HCT116 (cell line): ENCODE results near the gene CTBP1. TPM values are rescaled to one million over a fixed set of nuclear protein-coding genes. Genes with fewer than 3 reads are reported as not detected.

ENCODE experiments used
- ATAC-seq: fragments of 200-7000 bp; cut with Tn5 transposase; 2 replicates; pipeline ENCODE4 v1.9.1; 2020; ENCODE audit warnings: mild to moderate bottlenecking, moderate library complexity
- BruUV-seq: library from RNA; stranded (reverse); fragments of 400-500 nt; replicated peaks from 2 replicates; lab custom pipeline; 2021; lab: Mats Ljungman, UMichigan
- CTCF ChIA-PET: fragments of 300-600 bp; sonication (Branson Sonifier 250); formaldehyde crosslinking; loops from one replicate; lab custom pipeline; 2021; ENCODE audit warnings: antibody characterized with exemption; lab: Charles Lee
- POLR2A ChIA-PET: fragments of 300-600, 350-600 bp; sonication (Branson Sonifier 250); formaldehyde crosslinking; loops from one replicate; lab custom pipeline; 2021; ENCODE audit warnings: antibody characterized with exemption; lab: Charles Lee
- RAD21 ChIA-PET, 2 experiments: fragments of 300-600 bp; sonication (Branson Sonifier 250); formaldehyde crosslinking; loops; one replicate each; lab custom pipeline; 2023; ENCODE audit warnings: low total read pairs in 2 of 2; ENCODE audit not compliant: uncharacterized antibody in 2 of 2, unreplicated experiment in 2 of 2, low non-redundant PET in 1 of 2; lab: Charles Lee
- DNase-seq: peaks from one replicate; pipeline ENCODE4 v3.0.0-alpha.2; 2010; ENCODE audit warnings: low read depth, low spot score
- H2AFZ ChIP-seq: fragments of 200-600 bp; shearing (Covaris generic), sonication (generic); 2 replicates; pipeline ENCODE4 v1.6.1; 2017; ENCODE audit warnings: low read depth, mixed run types, mixed read lengths, antibody characterized with exemption, low read length; ENCODE audit not compliant: poor library complexity, severe bottlenecking
- H3K27ac ChIP-seq: 2 replicates; pipeline ENCODE4 v1.5.1; 2012; ENCODE audit warnings: low read depth, low read length
- H3K27me3 ChIP-seq: fragments of 200-600 bp; sonication (generic); 2 replicates; pipeline ENCODE4 v1.6.1; 2016; ENCODE audit warnings: mixed run types, low read length, mixed read lengths; ENCODE audit not compliant: insufficient read depth
- H3K36me3 ChIP-seq, 2 experiments: fragments of 200-500 bp in 1 of 2; fragments of 200-600 bp in 1 of 2; sonication (Bioruptor generic) in 1 of 2; sonication (generic) in 1 of 2; 2 replicates each; pipeline versions ENCODE4 v1.5.1 to v1.6.1; 2014 to 2016; ENCODE audit warnings: low read length in 2 of 2, inconsistent platforms in 1 of 2, mixed read lengths in 1 of 2, mixed run types in 1 of 2; ENCODE audit not compliant: insufficient read depth in 2 of 2, control insufficient read depth in 1 of 2
- H3K4me1 ChIP-seq, 2 experiments: fragments of 200-600 bp in 1 of 2; sonication (generic) in 1 of 2; 2 replicates each; pipeline versions ENCODE4 v1.5.1 to v1.6.1; 2012 to 2017; ENCODE audit warnings: low read length in 2 of 2, inconsistent platforms in 1 of 2, mild to moderate bottlenecking in 1 of 2, mixed read lengths in 1 of 2, mixed run types in 1 of 2, moderate library complexity in 1 of 2; ENCODE audit not compliant: insufficient read depth in 2 of 2, control insufficient read depth in 1 of 2
- H3K4me2 ChIP-seq: fragments of 200-600 bp; sonication (generic); 2 replicates; pipeline ENCODE4 v1.6.1; 2017; ENCODE audit warnings: mixed run types, low read length, mixed read lengths
- H3K4me3 ChIP-seq, 2 experiments: fragments of 200-600 bp in 1 of 2; sonication (generic) in 1 of 2; replicated peaks in 1 of 2; 2 replicates each; pipeline ENCODE4 v1.5.1; 2011 to 2016; ENCODE audit warnings: low read length in 2 of 2, control low read depth in 1 of 2, low read depth in 1 of 2, mild to moderate bottlenecking in 1 of 2, mixed read lengths in 1 of 2, mixed run types in 1 of 2
- H3K79me2 ChIP-seq: fragments of 200-600 bp; sonication (generic); 2 replicates; pipeline ENCODE4 v1.6.1; 2017; ENCODE audit warnings: mild to moderate bottlenecking, mixed run types, low read length, moderate library complexity, mixed read lengths; ENCODE audit not compliant: insufficient read depth
- H3K9ac ChIP-seq: fragments of 200-600 bp; sonication (generic); 2 replicates; pipeline ENCODE4 v1.6.1; 2016; ENCODE audit warnings: low read length, mixed read lengths
- H3K9me2 ChIP-seq: fragments of 200-600 bp; sonication (generic), shearing (Covaris generic); 2 replicates; pipeline ENCODE4 v1.6.1; 2017; ENCODE audit warnings: mixed run types, mild to moderate bottlenecking, moderate library complexity; ENCODE audit not compliant: insufficient read depth
- H3K9me3 ChIP-seq, 2 experiments: fragments of 200-500 bp in 1 of 2; fragments of 200-600 bp in 1 of 2; sonication (Bioruptor generic) in 1 of 2; sonication (generic) in 1 of 2; 2 replicates each; pipeline ENCODE4 v1.6.1; 2014 to 2017; ENCODE audit warnings: low read length in 2 of 2, mixed read lengths in 2 of 2, inconsistent platforms in 1 of 2, low read depth in 1 of 2, mild to moderate bottlenecking in 1 of 2, mixed run types in 1 of 2, moderate library complexity in 1 of 2; ENCODE audit not compliant: control insufficient read depth in 1 of 2, insufficient read depth in 1 of 2
- H4K20me1 ChIP-seq: fragments of 200-600 bp; sonication (generic), shearing (Covaris generic); 2 replicates; pipeline ENCODE4 v1.6.1; 2017; ENCODE audit warnings: mixed run types, mild to moderate bottlenecking, moderate library complexity; ENCODE audit not compliant: insufficient read depth
- CBX3 ChIP-seq: IDR thresholded peaks from 2 replicates; pipeline ENCODE4 v1.6.1; 2012; ENCODE audit warnings: low read depth
- CEBPB ChIP-seq: IDR thresholded peaks from 2 replicates; pipeline ENCODE4 v1.6.1; 2012; ENCODE audit warnings: low read depth
- CTCF ChIP-seq, 3 experiments: fragments of 200-600 bp in 1 of 3; sonication (generic) in 1 of 3; IDR thresholded peaks in 2 of 3; conservative IDR thresholded peaks in 1 of 3; 2 replicates each; pipeline ENCODE4 v1.5.1; 2012 to 2017; ENCODE audit warnings: low read depth in 2 of 3, low read length in 2 of 3, antibody characterized with exemption in 1 of 3, borderline replicate concordance in 1 of 3, control low read depth in 1 of 3, mild to moderate bottlenecking in 1 of 3, mixed read lengths in 1 of 3, mixed run types in 1 of 3, moderate library complexity in 1 of 3; ENCODE audit not compliant: insufficient read depth in 1 of 3
- ELF1 ChIP-seq: IDR thresholded peaks from 2 replicates; pipeline ENCODE4 v1.6.1; 2012; ENCODE audit warnings: low read depth, borderline replicate concordance
- EZH2 ChIP-seq: fragments of 200-600 bp; sonication (generic); IDR thresholded peaks from 2 replicates; pipeline ENCODE4 v1.6.1; 2017; ENCODE audit warnings: antibody characterized with exemption, mixed run types
- FOSL1 ChIP-seq: IDR thresholded peaks from 2 replicates; pipeline ENCODE4 v1.6.1; 2012; ENCODE audit warnings: low read depth
- JUND ChIP-seq: IDR thresholded peaks from 2 replicates; pipeline ENCODE4 v1.6.1; 2012
- POLR2AphosphoS5 ChIP-seq: IDR thresholded peaks from 2 replicates; pipeline ENCODE4 v1.6.1; 2011; ENCODE audit warnings: mild to moderate bottlenecking, low read depth, low read length, moderate library complexity
- RAD21 ChIP-seq: IDR thresholded peaks from 2 replicates; pipeline ENCODE4 v1.6.1; 2012; ENCODE audit warnings: low read depth, mild to moderate bottlenecking
- REST ChIP-seq: IDR thresholded peaks from 2 replicates; pipeline ENCODE4 v1.6.1; 2012; ENCODE audit warnings: low read depth
- SRF ChIP-seq: IDR thresholded peaks from 2 replicates; pipeline ENCODE4 v1.6.1; 2012; ENCODE audit warnings: low read depth
- YY1 ChIP-seq: IDR thresholded peaks from 2 replicates; pipeline ENCODE4 v1.6.1; 2011; ENCODE audit warnings: low read length, low read depth, moderate library complexity, mild to moderate bottlenecking; ENCODE audit not compliant: insufficient replicate concordance; ENCODE audit errors: extremely low read depth
- ZFX ChIP-seq: fragments of 450-650 bp; IDR thresholded peaks from 2 replicates; pipeline ENCODE4 v1.6.1; 2017
- ZNF274 ChIP-seq: fragments of 200-500 bp; sonication (Bioruptor generic); IDR thresholded peaks from 2 replicates; pipeline ENCODE4 v1.6.1; 2014; ENCODE audit warnings: mild to moderate bottlenecking, low read depth, low read length, inconsistent platforms
- intact Hi-C: fragments of 100-400 bp; cut with micrococcal nuclease; formaldehyde crosslinking; loops from 2 replicates; pipeline ENCODE4 v1.10.0; 2022
- total RNA-seq: library from RNA; stranded (reverse); gene quantifications from one replicate; pipeline ENCODE4 v1.2.1, GENCODE V29; 2021; ENCODE audit not compliant: unreplicated experiment

Gene CTBP1
- total RNA-seq, 1 experiment from 2014 or later: 175 TPM

GRCh38 chr4:1291091-1291490 is 42.2 kb upstream of the CTBP1 start:
- CTCF ChIA-PET: no interaction called here

More at GRCh38 chr4:1291091-1291490, 42.2 kb upstream of the CTBP1 start:
- H3K9me2 ChIP-seq: no peaks in the 10 kb centered on the region
- H3K9me3 ChIP-seq: peaks cover 0 to 3% of the 10 kb centered on the region in 2 experiments; a peak in 2 of 4 replicates
- no peak for DNase-seq
- no peak overlapping the region for H3K27ac ChIP-seq
- H3K4me1 ChIP-seq: peaks cover 14 to 29% of the 10 kb centered on the region in 2 experiments
- intact Hi-C loops: no loop called here
- ChIA-PET RAD21 (no interaction called here), POLR2A (no interaction called here)
- H3K79me2 ChIP-seq: peaks cover 61% of the 10 kb centered on the region
- no peaks in the 10 kb centered on the region for H3K27me3 ChIP-seq
- peak overlapping the region; percentile 99 for H3K4me2 ChIP-seq
- ATAC-seq: no peak
- no peak overlapping the region for H2AFZ ChIP-seq
- peak overlapping the region; percentile 97 for H3K9ac ChIP-seq
- peaks cover 0 to 3% of the 10 kb centered on the region in 2 experiments; a peak in 1 of 4 replicates for H3K36me3 ChIP-seq
- no peak for TF ChIP-seq JUND
- no peak for TF ChIP-seq SRF
- no peak for TF ChIP-seq ZFX
- TF ChIP-seq EZH2: no peak
- TF ChIP-seq REST: no peak
- no peak for TF ChIP-seq FOSL1
- no peak for TF ChIP-seq RAD21
- no peak for TF ChIP-seq YY1
- no peak for TF ChIP-seq CBX3
- TF ChIP-seq ZNF274: no peak
- no peak for TF ChIP-seq ELF1
- no peak for TF ChIP-seq POLR2AphosphoS5
- no peak for TF ChIP-seq CTCF (IDR thresholded peaks at IDR 0.05 in 2 of 3, conservative IDR thresholded peaks at IDR 0.05 in 1 of 3; ENCODE audit: borderline replicate concordance in 1 of 3, insufficient read depth in 1 of 3, low read depth in 2 of 3, low read length in 2 of 3)
- no peak for TF ChIP-seq CEBPB
- H3K4me3 ChIP-seq: peak overlapping the region; percentile 63 to 100
- H4K20me1 ChIP-seq: no peaks in the 10 kb centered on the region
- BruUV-seq: no TSS peak
